GM12878 (cell line): Measurements from ENCODE around the gene UBAC2. TPM values are rescaled to one million over a fixed set of nuclear protein-coding genes. Genes with fewer than 3 reads are reported as not detected.

ENCODE experiments used
- BCLAF1 ChIP-seq: fragments of 450-650 bp; IDR thresholded peaks from 2 replicates; pipeline ENCODE4 v1.6.1; 2017; ENCODE audit warnings: antibody characterized with exemption, mild to moderate bottlenecking, moderate library complexity
- CEBPZ ChIP-seq: fragments of 150-350 bp; IDR thresholded peaks from 2 replicates; pipeline ENCODE4 v1.6.1; 2016; ENCODE audit warnings: low read depth, low read length
- ELK1 ChIP-seq: IDR thresholded peaks from 2 replicates; pipeline ENCODE4 v1.6.1; 2012; ENCODE audit warnings: low read depth, low read length, improper control_type of control experiment
- FOS ChIP-seq: IDR thresholded peaks from 3 replicates; pipeline ENCODE4 v1.6.1; 2011; ENCODE audit warnings: borderline replicate concordance; ENCODE audit not compliant: insufficient read length; ENCODE audit errors: extremely low read depth
- IKZF2 ChIP-seq, 2 experiments: fragments of 450-650 bp; IDR thresholded peaks; 2 replicates each; pipeline ENCODE4 v1.6.1; 2017; ENCODE audit warnings: mild to moderate bottlenecking in 2 of 2, moderate library complexity in 2 of 2
- KLF5 ChIP-seq: fragments of 450-650 bp; IDR thresholded peaks from 2 replicates; pipeline ENCODE4 v1.6.1; 2014; ENCODE audit warnings: mild to moderate bottlenecking; ENCODE audit not compliant: partially characterized antibody
- NR2C2 ChIP-seq: IDR thresholded peaks from 2 replicates; pipeline ENCODE4 v1.6.1; 2011; ENCODE audit warnings: borderline replicate concordance, low read depth; ENCODE audit not compliant: control insufficient read depth, insufficient read length
- RELB ChIP-seq: fragments of 450-650 bp; IDR thresholded peaks from 2 replicates; pipeline ENCODE4 v1.6.1; 2017; ENCODE audit warnings: low read depth, mild to moderate bottlenecking, moderate library complexity
- SPI1 ChIP-seq: IDR thresholded peaks from 2 replicates; pipeline ENCODE4 v1.6.1; 2011; ENCODE audit warnings: low read depth, mild to moderate bottlenecking, low read length, moderate library complexity, borderline replicate concordance; ENCODE audit not compliant: insufficient read depth
- STAT3 ChIP-seq: IDR thresholded peaks from 2 replicates; pipeline ENCODE4 v1.6.1; 2011; ENCODE audit warnings: low read depth, low read length, improper control_type of control experiment
- ZBTB40 ChIP-seq: fragments of 450-650 bp; IDR thresholded peaks from 2 replicates; pipeline ENCODE4 v1.6.1; 2016; ENCODE audit warnings: mild to moderate bottlenecking, moderate library complexity, borderline replicate concordance
- polyA plus RNA-seq, 11 experiments: library from polyadenylated mRNA; depleted of rRNA in 4 of 11; unstranded in 6 of 11; stranded (reverse) in 5 of 11; fragments of >200 nt; fragmentation: Nextera tagmentation in 4 of 11; fragmentation: Illumina TruSeq in 1 of 11; extraction: Ambion mirVana in 4 of 11; extraction: Trizol in 1 of 11; gene quantifications; 1 replicate in 1 of 11; 2 replicates in 10 of 11; pipeline versions ENCODE4 v1.2.1 to v1.2.3, GENCODE V29; 2011 to 2016; ENCODE audit warnings: inconsistent platforms in 2 of 11, missing spikeins in 2 of 11, low read depth in 1 of 11
- total RNA-seq, 4 experiments: library from RNA; depleted of rRNA in 3 of 4; stranded (reverse); fragments of >200 nt in 3 of 4; fragmentation: Illumina TruSeq in 1 of 4; extraction: Trizol in 1 of 4; gene quantifications; 2 replicates each; pipeline versions ENCODE4 v1.2.1 to v1.2.3, GENCODE V29; 2013 to 2021

Gene UBAC2
- total and polyA plus RNA-seq, 10 of the 15 experiments (the other 5 are each of a cell fraction or from before 2014, with no cell fraction given): 3.0 to 54.6 (median 17.4) TPM

- no peak for TF ChIP-seq ZBTB40
- no peak for TF ChIP-seq FOS
- TF ChIP-seq RELB: no peak
- peak; percentile 75; the same call in 1 of the 2 replicates for TF ChIP-seq SPI1
- no peak for TF ChIP-seq CEBPZ
- no peak for TF ChIP-seq KLF5
- TF ChIP-seq IKZF2 (IDR thresholded peaks at IDR 0.05): peak; percentile 38 to 57; a peak in 2 of 4 replicates
- TF ChIP-seq BCLAF1: no peak
- TF ChIP-seq NR2C2: no peak
- no peak for TF ChIP-seq STAT3
- no peak for TF ChIP-seq ELK1
These were observed 178.5 kb downstream of the UBAC2 start (continued) for GRCh38 chr13:99378985-99379733.
